ENCODE measurements around the gene BIN1. TPM values are rescaled to one million over a fixed set of nuclear protein-coding genes. Genes with fewer than 3 reads are reported as not detected.
A peak's percentile ranks its signal among the peaks of the same experiment; 100 is the strongest.

The BIN1 gene
- total RNA-seq, 6 experiments from 2014 or later: 22.6 to 26.1 (median 23.5) TPM

DNA sequence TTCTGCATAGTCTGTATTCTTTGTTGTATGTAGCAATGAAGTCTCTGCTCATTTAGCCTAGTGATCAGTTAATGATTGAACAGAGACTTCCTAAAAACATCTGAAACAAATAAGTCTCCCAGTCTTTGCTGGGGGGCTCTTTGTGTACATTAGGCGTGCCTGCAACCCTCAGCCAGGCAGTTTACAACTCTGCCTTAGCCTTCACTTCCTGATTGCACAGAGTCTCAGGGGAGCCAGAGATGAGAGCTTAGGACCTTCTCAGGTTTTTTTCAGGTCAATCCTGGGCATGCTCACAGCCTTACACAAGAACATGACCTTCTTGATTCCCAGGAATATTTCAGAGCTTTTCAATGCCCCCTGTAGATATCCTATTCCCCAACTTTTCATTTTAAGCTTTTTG lies 44.0 kb upstream of the BIN1 start:
- Mint-ChIP-seq H3K9me3 (no peaks in the 10 kb centered on the region; the same call in none of the 2 replicates), H3K27ac (no peak overlapping the region), H3K4me3 (no peak overlapping the region), H3K27me3 (ENCODE audit: insufficient read depth) (peaks cover 2% of the 10 kb centered on the region), H3K36me3 (ENCODE audit: low read depth) (no peaks in the 10 kb centered on the region; the same call in 1 of the 2 replicates), H3K4me1 (ENCODE audit: low read depth) (peaks cover 69% of the 10 kb centered on the region)
- TF ChIP-seq, protein P1, sequence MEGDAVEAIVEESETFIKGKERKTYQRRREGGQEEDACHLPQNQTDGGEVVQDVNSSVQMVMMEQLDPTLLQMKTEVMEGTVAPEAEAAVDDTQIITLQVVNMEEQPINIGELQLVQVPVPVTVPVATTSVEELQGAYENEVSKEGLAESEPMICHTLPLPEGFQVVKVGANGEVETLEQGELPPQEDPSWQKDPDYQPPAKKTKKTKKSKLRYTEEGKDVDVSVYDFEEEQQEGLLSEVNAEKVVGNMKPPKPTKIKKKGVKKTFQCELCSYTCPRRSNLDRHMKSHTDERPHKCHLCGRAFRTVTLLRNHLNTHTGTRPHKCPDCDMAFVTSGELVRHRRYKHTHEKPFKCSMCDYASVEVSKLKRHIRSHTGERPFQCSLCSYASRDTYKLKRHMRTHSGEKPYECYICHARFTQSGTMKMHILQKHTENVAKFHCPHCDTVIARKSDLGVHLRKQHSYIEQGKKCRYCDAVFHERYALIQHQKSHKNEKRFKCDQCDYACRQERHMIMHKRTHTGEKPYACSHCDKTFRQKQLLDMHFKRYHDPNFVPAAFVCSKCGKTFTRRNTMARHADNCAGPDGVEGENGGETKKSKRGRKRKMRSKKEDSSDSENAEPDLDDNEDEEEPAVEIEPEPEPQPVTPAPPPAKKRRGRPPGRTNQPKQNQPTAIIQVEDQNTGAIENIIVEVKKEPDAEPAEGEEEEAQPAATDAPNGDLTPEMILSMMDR (IDR thresholded peaks at IDR 0.05): no peak
- no peak for DNase-seq

DNA sequence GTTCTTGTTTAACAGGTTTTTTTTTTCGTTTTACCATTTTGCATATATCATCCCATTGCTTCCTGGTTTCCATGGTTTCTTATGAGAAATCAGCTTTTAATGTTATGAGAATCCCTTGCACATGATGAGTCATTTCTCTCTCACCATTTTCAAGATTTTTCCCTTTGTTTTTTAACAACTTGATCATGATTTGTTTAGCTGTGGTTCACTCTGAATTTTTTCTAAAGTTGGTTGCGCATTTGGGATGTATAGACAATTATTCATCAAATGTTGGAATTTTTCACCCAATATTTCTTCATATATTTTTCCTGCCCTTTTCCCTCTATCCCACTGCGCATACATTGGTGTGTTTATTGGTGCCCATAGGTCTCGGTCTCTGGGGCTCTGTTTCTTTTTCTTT lies 42.4 kb upstream of the BIN1 start:
- TF ChIP-seq, protein P1 (IDR thresholded peaks at IDR 0.05): no peak
- Mint-ChIP-seq H3K36me3 (ENCODE audit: low read depth) (no peaks in the 10 kb centered on the region; the same call in 1 of the 2 replicates), H3K4me1 (ENCODE audit: low read depth) (peaks cover 69% of the 10 kb centered on the region), H3K4me3 (peak overlapping the region; percentile 28), H3K27ac (peak overlapping the region; percentile 90), H3K9me3 (no peaks in the 10 kb centered on the region; the same call in none of the 2 replicates), H3K27me3 (ENCODE audit: insufficient read depth) (peaks cover 2% of the 10 kb centered on the region)
- DNase-seq: peak; percentile 97

DNA sequence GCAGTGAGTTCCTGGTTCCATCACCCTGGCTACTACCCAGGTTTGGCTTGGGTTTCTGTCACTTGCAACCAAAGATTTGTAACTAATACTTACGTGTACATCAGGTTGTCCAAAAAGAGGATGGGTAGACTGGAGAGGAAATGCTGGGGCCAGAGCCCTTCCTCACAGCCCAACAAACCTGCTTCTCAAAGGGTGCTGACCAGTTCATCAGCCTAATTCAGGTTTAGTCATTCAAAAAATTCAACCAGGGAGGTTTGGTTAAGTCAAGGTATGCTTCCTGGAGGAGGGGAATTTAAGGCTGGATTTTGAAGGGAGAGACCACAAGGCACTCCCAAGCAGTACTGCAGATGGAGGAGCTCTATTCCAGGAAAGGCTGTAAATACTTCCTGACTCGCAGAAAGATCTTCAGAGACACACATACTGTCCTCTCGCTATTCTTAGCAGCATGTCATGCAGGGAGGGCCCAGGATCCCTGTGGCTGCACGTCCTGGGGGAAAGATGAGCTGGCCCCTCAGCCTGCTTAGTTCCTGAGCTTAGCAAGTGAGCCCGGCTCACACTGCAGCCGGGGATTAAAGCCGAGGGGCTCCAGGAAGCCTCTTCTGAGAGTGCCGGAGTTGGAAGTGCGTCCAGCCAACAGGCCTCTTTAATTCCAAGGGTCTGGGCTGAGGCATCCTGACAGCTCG lies 40.0 kb upstream of the BIN1 start:
- H3K4me1 Mint-ChIP-seq (ENCODE audit: low read depth): peaks cover 74% of the 10 kb centered on the region
- no peaks in the 10 kb centered on the region; the same call in 1 of the 2 replicates for H3K27me3 Mint-ChIP-seq (ENCODE audit: insufficient read depth)
- H3K36me3 Mint-ChIP-seq (ENCODE audit: low read depth): no peaks in the 10 kb centered on the region; the same call in 1 of the 2 replicates
- H3K9me3 Mint-ChIP-seq: no peaks in the 10 kb centered on the region; the same call in none of the 2 replicates
- peak overlapping the region; percentile 35 for H3K27ac Mint-ChIP-seq
- no peak for DNase-seq
- H3K4me3 Mint-ChIP-seq: no peak overlapping the region
- TF ChIP-seq, protein P1 (IDR thresholded peaks at IDR 0.05): no peak

DNA sequence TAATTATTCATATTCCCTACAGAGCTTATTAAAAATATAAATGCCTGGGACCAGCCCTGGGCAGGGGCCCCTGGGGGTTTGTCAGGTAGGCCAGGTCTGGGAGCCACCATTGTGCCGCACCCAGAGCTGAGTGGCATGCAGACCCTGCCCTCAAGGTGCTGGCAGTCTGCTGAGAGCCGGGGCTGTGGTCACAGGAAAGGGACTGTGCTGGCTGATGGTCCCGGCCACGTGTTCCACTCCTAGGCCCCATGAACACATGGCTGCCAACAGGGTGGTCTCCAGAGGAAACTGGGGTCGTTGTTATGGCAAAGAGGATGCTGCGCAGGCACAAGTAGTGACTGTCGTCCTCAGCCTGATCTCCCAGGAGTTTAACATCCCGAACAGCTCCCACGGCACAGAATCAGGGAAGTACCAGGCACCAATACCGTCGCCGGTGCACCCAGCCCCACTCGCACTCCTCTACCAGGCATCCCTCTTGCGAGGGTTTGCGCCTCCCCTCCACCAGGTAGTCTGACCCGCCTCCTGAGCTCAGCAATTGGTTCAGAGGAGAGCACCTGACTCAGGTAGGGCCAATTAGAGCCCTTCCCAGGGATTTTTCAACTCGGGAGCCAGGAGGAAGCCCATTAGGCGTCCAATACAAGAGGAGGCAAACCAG lies 39.2 kb upstream of the BIN1 start:
- Mint-ChIP-seq H3K4me3 (peak overlapping the region; percentile 64), H3K4me1 (ENCODE audit: low read depth) (peaks cover 74% of the 10 kb centered on the region), H3K27me3 (ENCODE audit: insufficient read depth) (no peaks in the 10 kb centered on the region; the same call in 1 of the 2 replicates), H3K27ac (peak overlapping the region; percentile 89), H3K9me3 (no peaks in the 10 kb centered on the region), H3K36me3 (ENCODE audit: low read depth) (no peaks in the 10 kb centered on the region; the same call in 1 of the 2 replicates)
- no peak for DNase-seq
- TF ChIP-seq, protein P1 (IDR thresholded peaks at IDR 0.05): no peak

DNA sequence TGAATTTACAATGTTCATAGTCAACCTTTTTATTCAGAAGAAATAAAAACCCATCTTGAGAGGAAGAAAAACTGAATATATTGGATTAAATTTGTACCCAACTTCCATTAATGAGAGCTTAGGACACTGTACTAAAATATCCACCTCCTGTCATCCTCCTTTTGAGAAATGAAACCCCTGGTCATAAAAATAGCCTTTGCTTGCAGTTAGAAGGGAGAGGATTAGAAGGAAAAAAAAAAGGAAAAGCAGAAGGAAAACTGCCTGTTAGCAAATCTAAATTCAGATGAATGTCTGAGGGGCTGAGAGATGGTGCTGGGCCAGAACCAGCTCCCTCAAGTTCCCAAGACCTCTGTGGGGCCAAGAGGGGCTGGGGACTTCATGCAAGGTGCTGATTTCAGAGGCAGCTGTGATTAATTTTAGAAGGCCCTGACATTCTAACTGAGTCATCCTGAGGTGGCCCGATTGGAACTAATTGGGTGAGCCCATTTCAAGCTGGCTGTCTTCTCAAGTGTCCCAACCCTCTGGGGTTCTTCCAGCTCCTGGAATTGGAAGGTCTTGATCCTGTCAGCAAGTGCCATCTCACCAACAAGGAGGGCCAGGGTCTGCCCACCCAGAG lies 38.4 kb upstream of the BIN1 start:
- Mint-ChIP-seq H3K4me3 (peak overlapping the region; percentile 64), H3K9me3 (no peaks in the 10 kb centered on the region), H3K4me1 (ENCODE audit: low read depth) (peaks cover 74% of the 10 kb centered on the region), H3K36me3 (ENCODE audit: low read depth) (no peaks in the 10 kb centered on the region), H3K27me3 (ENCODE audit: insufficient read depth) (no peaks in the 10 kb centered on the region), H3K27ac (peak overlapping the region; percentile 89)
- TF ChIP-seq, protein P1 (IDR thresholded peaks at IDR 0.05): no peak
- DNase-seq: peak; percentile 52

Measured in HFFc6 (cell line).